Vagina (tissue), 2 donors: Measurements from ENCODE around the gene POLR1G.

ENCODE experiments used
- POLR2A ChIP-seq, 2 donors: fragments of 450-650 bp; IDR thresholded peaks; one replicate each; pipeline ENCODE4 v1.6.1; 2017; ENCODE audit warnings: antibody characterized with exemption in 2 of 2, mild to moderate bottlenecking in 2 of 2, moderate library complexity in 2 of 2
- POLR2AphosphoS5 ChIP-seq, 2 donors: sonication (generic); formaldehyde crosslinking; IDR thresholded peaks; one replicate each; pipeline ENCODE4 v1.9.0; 2017; ENCODE audit warnings: antibody characterized with exemption in 2 of 2, mild to moderate bottlenecking in 2 of 2, low read depth in 1 of 2; ENCODE audit not compliant: insufficient read depth in 1 of 2
- TF ChIP-seq, protein P1 (sequence below), 3 experiments: fragments of 450-650 bp in 2 of 3; fragments of 200-600 bp in 1 of 3; sonication (generic) in 1 of 3; IDR thresholded peaks; one replicate each; pipeline ENCODE4 v1.5.1; 2017 to 2019; ENCODE audit warnings: antibody characterized with exemption in 3 of 3, mild to moderate bottlenecking in 2 of 3, moderate library complexity in 2 of 3

- TF ChIP-seq, protein P1, sequence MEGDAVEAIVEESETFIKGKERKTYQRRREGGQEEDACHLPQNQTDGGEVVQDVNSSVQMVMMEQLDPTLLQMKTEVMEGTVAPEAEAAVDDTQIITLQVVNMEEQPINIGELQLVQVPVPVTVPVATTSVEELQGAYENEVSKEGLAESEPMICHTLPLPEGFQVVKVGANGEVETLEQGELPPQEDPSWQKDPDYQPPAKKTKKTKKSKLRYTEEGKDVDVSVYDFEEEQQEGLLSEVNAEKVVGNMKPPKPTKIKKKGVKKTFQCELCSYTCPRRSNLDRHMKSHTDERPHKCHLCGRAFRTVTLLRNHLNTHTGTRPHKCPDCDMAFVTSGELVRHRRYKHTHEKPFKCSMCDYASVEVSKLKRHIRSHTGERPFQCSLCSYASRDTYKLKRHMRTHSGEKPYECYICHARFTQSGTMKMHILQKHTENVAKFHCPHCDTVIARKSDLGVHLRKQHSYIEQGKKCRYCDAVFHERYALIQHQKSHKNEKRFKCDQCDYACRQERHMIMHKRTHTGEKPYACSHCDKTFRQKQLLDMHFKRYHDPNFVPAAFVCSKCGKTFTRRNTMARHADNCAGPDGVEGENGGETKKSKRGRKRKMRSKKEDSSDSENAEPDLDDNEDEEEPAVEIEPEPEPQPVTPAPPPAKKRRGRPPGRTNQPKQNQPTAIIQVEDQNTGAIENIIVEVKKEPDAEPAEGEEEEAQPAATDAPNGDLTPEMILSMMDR (IDR thresholded peaks at IDR 0.05) = no peak
- TF ChIP-seq POLR2AphosphoS5 (IDR thresholded peaks at IDR 0.05; ENCODE audit: insufficient read depth in 1 of 2, low read depth in 1 of 2) (no peak), POLR2A (IDR thresholded peaks at IDR 0.05) (no peak)
These were observed 13.9 kb downstream of the POLR1G start for GRCh38 chr19:45420356-45420755.
